Measurements from ENCODE around the gene VLDLR. TPM values are rescaled to one million over a fixed set of nuclear protein-coding genes. Genes with fewer than 3 reads are reported as not detected.
"Not testable (repeated sequence)": the region's sequence is repeated elsewhere in the genome, so short reads cannot be mapped to it uniquely, and the experiment has no call there.

Gene VLDLR
- total RNA-seq, 5 donors from 2014 or later (not counting 1 experiment from before 2014, with no cell fraction given), result 0.16 to 1.9 (median 0.92) TPM

DNA sequence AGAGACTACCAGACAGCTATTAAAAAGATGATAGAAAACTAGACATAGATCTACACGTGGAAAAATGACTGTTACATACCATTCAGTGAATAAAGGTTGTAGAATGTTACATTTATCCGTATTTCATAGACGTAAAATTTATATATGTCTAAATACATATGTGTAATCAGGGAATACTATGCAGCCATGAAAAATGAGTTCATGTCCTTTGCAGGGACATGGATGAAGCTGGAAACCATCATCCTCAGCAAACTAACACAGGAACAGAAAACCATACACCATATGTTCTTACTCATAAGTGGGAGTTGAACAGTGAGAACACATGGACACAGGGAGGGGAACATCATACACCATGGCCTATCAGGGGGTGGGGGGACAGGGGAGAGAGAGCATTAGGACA lies 85.7 kb downstream of the VLDLR start:
- H3K27me3 Mint-ChIP-seq; POLR2A ChIA-PET; ATAC-seq (replicated peaks in 1 of 4); H3K27ac Mint-ChIP-seq; H3K36me3 Mint-ChIP-seq; H3K9me3 Mint-ChIP-seq; H3K4me3 Mint-ChIP-seq; H3K4me1 ChIP-seq (ENCODE audit: control insufficient read depth in 1 of 2, extremely low read depth in 1 of 2, insufficient read depth in 2 of 2, low read length in 2 of 2); CTCF ChIA-PET; H3K4me3 ChIP-seq (ENCODE audit: control insufficient read depth in 1 of 2, extremely low read depth in 1 of 2, low read length in 1 of 2); DNase-seq; H3K9me3 ChIP-seq; H3K27ac ChIP-seq (ENCODE audit: low read length); H3K4me1 Mint-ChIP-seq; H3K36me3 ChIP-seq (ENCODE audit: control insufficient read depth in 2 of 2, extremely low read depth in 1 of 2, insufficient read depth in 1 of 2, low read length in 1 of 2); H3K27me3 ChIP-seq (replicated peaks in 1 of 2; ENCODE audit: control insufficient read depth in 2 of 2, extremely low read depth in 1 of 2, insufficient read depth in 2 of 2, low read length in 1 of 2): not testable (repeated sequence)
- WGBS (ENCODE audit: insufficient coverage), result no CpG with 5 or more reads among the region's 3 CpGs

Other genes starting within 250 kb of the VLDLR start
- not detected for gene KCNV2, start 95.7 kb downstream of the VLDLR start, total RNA-seq
- 10 to 100 TPM; 31.1 to 45.2 (median 36.8) TPM for gene PUM3, start 222.3 kb downstream of the VLDLR start, total RNA-seq